ENCODE results near the gene SCN5A. TPM values are rescaled to one million over a fixed set of nuclear protein-coding genes. Genes with fewer than 3 reads are reported as not detected.

SCN5A gene
- total and polyA plus RNA-seq, 7 donors, result under 0.01 to 1.9 (median 0.51) TPM

DNA sequence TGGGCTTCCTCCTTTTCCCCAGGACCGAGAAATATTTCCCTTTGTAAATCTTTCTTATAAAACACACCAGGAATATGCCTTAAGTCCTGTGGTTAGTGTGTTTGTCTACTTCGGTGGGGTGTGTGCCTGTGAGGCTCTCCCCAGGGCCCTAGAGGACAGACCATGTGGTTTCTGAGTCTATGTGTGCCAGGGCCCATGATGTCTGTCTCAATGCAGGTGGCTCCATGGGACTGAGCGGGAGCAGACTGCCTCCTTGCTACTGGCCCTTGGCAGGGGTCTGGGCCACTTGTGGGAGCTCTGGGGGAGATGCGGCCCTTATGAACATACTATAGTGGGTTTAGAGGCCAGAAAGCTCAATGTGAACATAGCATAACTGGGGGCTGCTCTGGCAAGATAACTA lies 37.6 kb downstream of the SCN5A start:
- DNase-seq, result peak; percentile 9
- WGBS, 2 donors, result 87 to 90% methylated on average over 4 of the region's 4 CpGs

DNA sequence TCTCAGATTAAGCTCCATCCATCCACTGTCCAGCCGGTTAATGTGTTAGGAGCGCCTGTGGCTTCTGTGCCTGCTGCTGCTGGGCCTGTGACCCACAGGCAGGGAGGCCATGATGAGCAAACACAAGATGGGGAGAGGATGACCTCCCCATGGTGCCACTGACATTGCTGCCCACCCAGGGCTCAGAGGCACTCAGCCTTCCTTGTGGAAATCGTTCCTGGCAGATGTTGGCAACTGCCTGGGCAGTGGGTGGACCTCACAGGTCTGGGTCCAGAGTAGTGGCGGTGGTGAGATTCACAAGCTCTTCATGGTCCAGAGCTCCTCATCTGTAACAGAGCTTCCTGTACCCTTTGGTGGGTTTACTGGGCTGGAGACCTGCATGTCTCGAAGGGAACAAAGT lies 38.6 kb downstream of the SCN5A start:
- Histone ChIP-seq H3K36me3 (no peaks in the 10 kb centered on the region), H3K4me3 (no peak overlapping the region), H3K4me1 (no peaks in the 10 kb centered on the region), H3K27me3 (no peaks in the 10 kb centered on the region), H3K9me3 (no peaks in the 10 kb centered on the region), H3K27ac (no peak overlapping the region)
- TF ChIP-seq EP300 (IDR thresholded peaks at IDR 0.05) (no peak), POLR2A (IDR thresholded peaks at IDR 0.05) (no peak), POLR2AphosphoS5 (IDR thresholded peaks at IDR 0.05) (no peak)
- TF ChIP-seq, protein P1, sequence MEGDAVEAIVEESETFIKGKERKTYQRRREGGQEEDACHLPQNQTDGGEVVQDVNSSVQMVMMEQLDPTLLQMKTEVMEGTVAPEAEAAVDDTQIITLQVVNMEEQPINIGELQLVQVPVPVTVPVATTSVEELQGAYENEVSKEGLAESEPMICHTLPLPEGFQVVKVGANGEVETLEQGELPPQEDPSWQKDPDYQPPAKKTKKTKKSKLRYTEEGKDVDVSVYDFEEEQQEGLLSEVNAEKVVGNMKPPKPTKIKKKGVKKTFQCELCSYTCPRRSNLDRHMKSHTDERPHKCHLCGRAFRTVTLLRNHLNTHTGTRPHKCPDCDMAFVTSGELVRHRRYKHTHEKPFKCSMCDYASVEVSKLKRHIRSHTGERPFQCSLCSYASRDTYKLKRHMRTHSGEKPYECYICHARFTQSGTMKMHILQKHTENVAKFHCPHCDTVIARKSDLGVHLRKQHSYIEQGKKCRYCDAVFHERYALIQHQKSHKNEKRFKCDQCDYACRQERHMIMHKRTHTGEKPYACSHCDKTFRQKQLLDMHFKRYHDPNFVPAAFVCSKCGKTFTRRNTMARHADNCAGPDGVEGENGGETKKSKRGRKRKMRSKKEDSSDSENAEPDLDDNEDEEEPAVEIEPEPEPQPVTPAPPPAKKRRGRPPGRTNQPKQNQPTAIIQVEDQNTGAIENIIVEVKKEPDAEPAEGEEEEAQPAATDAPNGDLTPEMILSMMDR (IDR thresholded peaks at IDR 0.05), result no peak
- DNase-seq, result peak; percentile 30
- intact Hi-C loops (cut with DNase I), result no loop called here
- 88 to 91% methylated on average over 5 of the region's 5 CpGs for WGBS, 2 donors

More for the DNA sequence above, 37.6 kb downstream of the SCN5A start:
- Histone ChIP-seq H3K4me3 (no peak overlapping the region), H3K27ac (no peak overlapping the region), H3K4me1 (no peaks in the 10 kb centered on the region), H3K9me3 (no peaks in the 10 kb centered on the region), H3K36me3 (no peaks in the 10 kb centered on the region), H3K27me3 (no peaks in the 10 kb centered on the region)
- intact Hi-C loops (cut with DNase I), result no loop called here
- TF ChIP-seq POLR2A (IDR thresholded peaks at IDR 0.05), result no peak
- TF ChIP-seq POLR2AphosphoS5 (IDR thresholded peaks at IDR 0.05), result no peak
- no peak for TF ChIP-seq EP300 (IDR thresholded peaks at IDR 0.05)
- TF ChIP-seq, protein P1 (IDR thresholded peaks at IDR 0.05), result no peak

DNA sequence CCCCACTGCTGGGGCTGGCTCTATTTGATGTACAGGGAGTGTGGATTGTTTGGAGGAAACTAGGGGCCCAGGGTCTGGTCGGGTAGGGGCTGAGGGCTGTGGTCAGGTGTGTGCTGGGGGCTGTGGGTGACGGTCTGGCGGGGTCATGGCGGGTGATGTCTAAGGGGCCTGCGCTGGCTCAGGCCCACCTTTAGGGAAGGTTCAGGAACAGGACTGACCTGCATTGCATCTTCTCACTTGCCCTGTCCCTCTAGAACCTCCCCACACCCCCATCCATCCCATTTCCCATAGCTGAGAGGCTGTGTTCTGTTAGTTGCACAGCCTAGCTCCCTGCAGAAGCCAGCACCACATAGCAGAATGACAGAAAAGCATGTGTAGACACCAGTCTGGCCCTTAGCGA lies 39.1 kb downstream of the SCN5A start:
- Histone ChIP-seq H3K4me1 (no peaks in the 10 kb centered on the region), H3K36me3 (no peaks in the 10 kb centered on the region), H3K27me3 (no peaks in the 10 kb centered on the region), H3K27ac (no peak overlapping the region), H3K9me3 (no peaks in the 10 kb centered on the region), H3K4me3 (no peak overlapping the region)
- intact Hi-C loops (cut with DNase I), result no loop called here
- DNase-seq, result peak; percentile 36
- no peak for TF ChIP-seq EP300 (IDR thresholded peaks at IDR 0.05)
- no peak for TF ChIP-seq POLR2AphosphoS5 (IDR thresholded peaks at IDR 0.05)
- TF ChIP-seq, protein P1 (IDR thresholded peaks at IDR 0.05), result no peak
- TF ChIP-seq POLR2A (IDR thresholded peaks at IDR 0.05), result no peak
- 83 to 88% methylated on average over 6 of the region's 6 CpGs for WGBS, 2 donors

DNA sequence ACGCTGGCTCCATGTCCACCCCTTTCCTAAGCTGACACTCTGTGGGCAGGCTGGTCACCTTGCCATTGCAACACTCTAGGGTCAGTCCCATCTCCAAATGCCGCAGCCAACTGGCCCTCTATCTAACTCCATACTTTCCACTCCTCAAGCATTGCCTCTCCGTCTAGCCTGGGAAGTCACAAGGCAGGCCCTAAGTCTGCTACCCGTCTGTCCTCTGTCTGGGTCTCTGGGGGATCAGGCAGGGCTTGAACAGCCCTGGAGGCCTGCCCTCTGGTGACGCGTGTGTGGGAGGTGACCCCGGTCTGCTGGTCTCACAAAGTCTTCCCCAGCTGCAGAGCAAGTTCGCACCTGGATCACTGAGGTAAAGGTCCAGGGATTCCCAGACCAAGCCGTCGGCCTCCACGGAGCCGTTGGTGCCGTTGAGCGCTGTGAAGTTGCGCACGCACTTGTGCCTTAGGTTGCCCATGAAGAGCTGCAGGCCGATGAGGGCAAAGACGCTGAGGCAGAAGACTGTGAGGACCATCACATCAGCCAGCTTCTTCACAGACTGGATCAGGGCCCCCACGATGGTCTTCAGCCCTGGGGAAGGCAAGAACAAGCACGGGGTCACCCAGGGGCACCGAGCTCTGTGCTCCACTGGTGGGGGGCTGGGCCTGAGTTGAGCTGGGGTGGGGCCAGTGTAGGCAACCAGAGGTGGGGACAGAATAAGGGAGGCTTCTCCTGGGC lies 39.9 kb downstream of the SCN5A start:
- H3K9me3 ChIP-seq, result no peaks in the 10 kb centered on the region
- no peak for TF ChIP-seq POLR2AphosphoS5 (IDR thresholded peaks at IDR 0.05)
- TF ChIP-seq, protein P1 (IDR thresholded peaks at IDR 0.05), result no peak
- no peak for TF ChIP-seq POLR2A (IDR thresholded peaks at IDR 0.05)
- no peak for TF ChIP-seq EP300 (IDR thresholded peaks at IDR 0.05)
- no peaks in the 10 kb centered on the region for H3K4me1 ChIP-seq
- intact Hi-C loops (cut with DNase I), result no loop called here
- no peak overlapping the region for H3K27ac ChIP-seq
- 92 to 93% methylated on average over 21 of the region's 21 CpGs for WGBS, 2 donors
- no peak overlapping the region for H3K4me3 ChIP-seq
- H3K36me3 ChIP-seq, result no peaks in the 10 kb centered on the region
- DNase-seq, result peak; percentile 46
- H3K27me3 ChIP-seq, result no peaks in the 10 kb centered on the region

DNA sequence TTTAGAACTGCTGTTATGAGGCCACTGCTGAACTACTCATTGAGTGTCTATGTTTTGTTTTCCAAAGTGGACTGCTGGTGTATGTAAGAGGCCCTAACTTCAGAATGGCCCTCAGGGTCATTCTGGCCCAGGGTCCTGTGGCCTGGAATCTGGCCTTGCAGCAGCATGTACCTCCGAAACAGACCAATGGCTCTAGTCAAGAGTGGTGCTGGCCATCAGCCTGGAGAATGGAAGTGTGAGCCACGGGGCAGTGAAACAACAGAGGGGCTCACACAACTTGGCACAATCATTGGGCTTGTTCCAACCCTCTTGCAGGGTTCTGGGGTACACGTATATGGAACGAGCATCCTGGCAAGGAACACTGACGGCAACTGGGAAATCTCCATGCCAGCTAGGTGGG lies 40.5 kb downstream of the SCN5A start:
- intact Hi-C loops (cut with DNase I), result no loop called here
- Histone ChIP-seq H3K27me3 (no peaks in the 10 kb centered on the region), H3K9me3 (no peaks in the 10 kb centered on the region), H3K4me3 (no peak overlapping the region), H3K4me1 (no peaks in the 10 kb centered on the region), H3K36me3 (no peaks in the 10 kb centered on the region), H3K27ac (no peak overlapping the region)
- no peak for TF ChIP-seq POLR2AphosphoS5 (IDR thresholded peaks at IDR 0.05)
- no peak for TF ChIP-seq POLR2A (IDR thresholded peaks at IDR 0.05)
- no peak for TF ChIP-seq EP300 (IDR thresholded peaks at IDR 0.05)
- TF ChIP-seq, protein P1 (IDR thresholded peaks at IDR 0.05), result no peak
- DNase-seq, result peak; percentile 35
- WGBS, 2 donors, result 89 to 93% methylated on average over 5 of the region's 5 CpGs
